Stimulated activated CD8-positive, alpha-beta memory T cell treated with anti-CD3 and anti-CD28 coated beads, Interleukin-4, amount 100 ng/mL, for 48 hours (primary cell): ENCODE results near the gene MTERF4.
A peak's percentile ranks its signal among the peaks of the same experiment; 100 is the strongest.

Experiments used
- DNase-seq: peaks from one replicate; pipeline ENCODE4 v3.0.0-alpha.2; 2020

MTERF4 gene

DNA sequence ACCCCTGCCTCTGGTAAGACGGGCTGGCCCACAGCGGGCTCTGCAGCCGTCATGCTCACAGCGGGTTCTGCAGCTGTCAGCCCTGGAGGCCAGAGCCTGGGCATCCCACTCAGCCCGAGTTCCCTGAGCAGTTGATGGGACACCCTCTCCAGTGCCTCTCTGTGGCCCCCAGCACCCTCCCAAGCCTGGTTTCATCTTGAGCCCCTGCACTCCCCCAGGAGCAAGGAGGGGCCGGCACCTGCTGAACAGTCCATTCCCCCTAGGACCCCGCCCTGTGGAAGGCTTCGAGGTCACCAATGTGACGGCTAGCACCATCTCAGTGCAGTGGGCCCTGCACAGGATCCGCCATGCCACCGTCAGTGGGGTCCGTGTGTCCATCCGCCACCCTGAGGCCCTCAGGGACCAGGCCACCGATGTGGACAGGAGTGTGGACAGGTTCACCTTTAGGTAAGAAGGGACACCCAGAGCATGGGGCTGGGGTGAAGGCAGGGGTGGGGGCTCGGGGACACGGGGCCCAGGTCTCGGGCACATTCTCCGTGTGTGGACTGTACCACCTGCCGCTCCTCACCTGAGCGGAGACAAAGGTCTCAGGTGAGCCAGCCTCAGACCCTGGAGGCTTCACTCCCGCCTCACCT, 34.5 kb downstream of the MTERF4 start:
- DNase-seq, result peak; percentile 17

DNA sequence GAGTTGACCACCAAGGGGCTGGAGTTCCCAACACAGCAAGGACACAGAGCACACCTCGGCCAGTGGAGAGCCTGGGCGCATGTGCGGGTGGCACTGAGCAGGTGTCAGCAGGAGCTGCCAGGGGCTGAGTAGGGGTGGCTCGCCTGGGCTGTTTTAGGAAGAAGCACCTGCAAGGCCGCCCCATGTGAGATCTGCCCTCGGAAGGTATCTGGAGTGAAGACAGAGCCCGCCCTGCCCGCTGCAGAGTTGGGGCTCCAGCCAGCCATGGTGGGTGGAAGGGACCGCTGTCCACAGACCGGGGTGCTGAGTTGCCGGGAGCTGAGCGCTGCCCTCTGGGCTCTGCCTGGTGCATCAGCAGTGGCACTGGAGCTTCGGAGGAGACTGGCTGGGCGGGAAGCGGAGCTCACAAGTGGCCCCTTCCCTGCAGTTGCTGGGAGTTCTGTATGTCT, 35.2 kb downstream of the MTERF4 start:
- DNase-seq, result no peak

DNA sequence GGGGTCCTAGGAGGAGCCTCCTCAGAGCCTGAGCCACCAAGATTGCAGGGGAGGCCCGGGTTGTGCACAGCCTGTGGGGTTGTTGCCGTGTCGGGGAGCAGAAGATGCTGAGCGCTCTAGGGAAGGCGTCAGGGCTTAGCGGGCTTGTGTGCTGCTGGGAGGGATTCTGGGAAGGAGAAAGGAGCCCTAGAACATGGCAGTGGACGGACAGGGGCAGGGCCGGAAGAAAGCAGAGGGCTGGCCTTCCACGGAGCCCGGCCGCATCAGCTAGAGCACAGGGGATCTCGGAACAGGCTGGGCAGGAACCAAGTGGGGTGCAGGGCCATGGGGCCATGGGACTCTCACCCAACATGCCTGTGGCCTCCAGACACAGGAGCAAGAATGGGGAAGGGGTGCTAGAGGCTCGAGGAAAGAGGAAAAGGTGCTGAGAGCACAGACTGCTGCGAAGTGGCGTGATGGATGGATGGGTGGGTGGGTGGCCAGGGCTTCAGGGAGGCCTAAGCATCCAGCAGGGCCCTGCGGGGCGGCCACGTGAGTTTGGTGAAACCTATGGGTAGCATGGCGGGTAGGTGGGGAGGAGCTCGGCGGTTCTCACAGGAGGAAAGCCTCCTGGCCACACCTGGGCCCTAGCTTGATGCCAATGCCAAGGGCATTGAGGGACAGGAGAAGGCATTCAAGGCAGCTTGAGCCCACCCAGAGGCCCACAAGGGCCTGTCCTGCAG, 35.8 kb downstream of the MTERF4 start:
- no peak for DNase-seq

DNA sequence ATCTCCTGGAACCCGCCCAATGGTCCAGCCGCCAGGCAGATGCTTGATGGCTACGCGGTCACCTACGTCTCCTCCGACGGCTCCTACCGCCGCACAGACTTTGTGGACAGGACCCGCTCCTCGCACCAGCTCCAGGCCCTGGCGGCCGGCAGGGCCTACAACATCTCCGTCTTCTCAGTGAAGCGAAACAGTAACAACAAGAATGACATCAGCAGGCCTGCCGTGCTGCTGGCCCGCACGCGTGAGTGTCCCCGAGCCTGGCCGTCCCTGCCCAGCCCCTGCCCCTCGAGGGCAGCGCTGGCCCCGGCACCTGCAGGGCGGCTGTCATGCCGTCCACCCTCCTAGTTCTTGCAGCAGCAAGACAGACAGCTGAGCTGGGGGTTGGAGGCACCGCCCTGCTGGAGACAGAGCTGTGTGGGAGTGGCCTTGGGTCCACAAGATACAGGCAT, 36.7 kb downstream of the MTERF4 start:
- no peak for DNase-seq

DNA sequence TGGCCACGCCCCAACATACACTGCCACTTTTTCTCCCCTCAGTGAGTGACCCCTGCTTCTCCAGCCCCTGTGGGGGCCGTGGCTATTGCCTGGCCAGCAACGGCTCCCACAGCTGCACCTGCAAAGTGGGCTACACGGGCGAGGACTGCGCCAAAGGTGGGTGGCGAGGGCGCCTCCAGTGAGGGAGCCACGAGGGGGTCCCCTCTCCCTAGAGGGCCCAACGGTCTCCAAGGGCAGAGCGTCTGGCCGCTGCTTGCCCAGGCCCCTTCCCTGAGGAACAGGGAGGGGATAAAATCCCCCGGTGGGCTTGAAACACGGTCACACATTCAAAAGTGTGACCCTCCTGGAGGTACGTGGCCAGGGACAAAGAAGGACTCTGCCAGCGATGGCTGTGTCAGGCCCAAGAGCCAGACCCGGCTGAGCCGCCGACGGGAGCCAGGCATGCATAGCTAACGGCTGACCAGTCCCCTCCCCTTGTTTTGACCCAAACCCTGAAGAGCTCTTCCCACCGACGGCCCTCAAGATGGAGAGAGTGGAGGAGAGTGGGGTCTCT, 37.2 kb downstream of the MTERF4 start:
- DNase-seq, result no peak

DNA sequence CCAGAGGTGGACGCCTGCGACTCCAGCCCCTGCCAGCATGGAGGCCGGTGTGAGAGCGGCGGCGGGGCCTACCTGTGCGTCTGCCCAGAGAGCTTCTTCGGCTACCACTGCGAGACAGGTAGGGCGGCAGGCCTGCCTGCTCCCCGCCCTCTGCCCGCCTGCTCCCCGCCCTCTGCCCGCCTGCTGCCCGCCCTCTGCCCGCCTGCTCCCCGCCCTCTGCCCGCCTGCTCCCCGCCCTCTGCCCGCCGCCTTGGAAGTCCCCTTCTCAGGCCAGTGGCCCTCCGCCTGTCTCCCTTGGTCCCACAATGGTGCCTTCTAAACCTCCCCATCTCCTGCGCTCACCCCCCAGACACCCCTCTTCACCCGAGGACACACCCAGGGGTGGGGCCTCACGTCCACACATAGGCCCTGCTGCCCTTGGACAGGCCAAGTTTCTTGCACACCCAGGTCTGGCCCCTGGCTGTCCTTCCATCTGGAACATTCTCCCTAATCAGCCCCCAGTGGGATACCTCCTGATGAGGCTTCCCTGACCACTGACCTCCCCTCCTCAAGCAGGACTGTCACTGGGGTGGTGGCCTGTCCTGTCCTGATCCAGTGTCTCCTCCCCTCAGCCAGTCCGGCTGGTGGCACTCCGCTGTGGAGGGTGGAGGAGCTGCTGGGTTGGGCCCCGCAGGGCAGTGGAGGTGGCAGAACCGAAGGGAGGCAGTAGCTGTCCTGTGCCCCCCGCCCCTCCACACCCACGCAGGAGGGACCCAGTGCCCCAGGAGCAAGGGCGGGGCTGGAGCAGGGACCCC, 37.9 kb downstream of the MTERF4 start:
- peak; percentile 66 for DNase-seq

DNA sequence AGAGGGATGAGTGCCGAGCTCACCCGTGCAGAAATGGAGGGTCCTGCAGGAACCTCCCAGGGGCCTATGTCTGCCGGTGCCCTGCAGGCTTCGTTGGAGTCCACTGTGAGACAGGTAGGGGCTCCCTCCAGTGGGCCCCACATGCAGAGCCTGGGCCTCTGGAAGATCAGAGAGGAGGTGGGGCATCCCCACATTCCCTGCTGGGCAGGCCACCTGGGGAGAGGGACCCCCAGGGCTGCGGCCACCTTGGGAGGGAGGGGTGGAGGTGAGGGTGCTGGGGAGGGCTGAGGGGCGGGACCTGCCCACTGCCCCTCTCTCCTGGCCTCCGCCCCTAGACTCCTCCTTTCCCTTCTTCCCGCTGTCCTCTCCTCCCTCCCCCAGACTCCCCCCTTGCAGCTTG, 38.5 kb downstream of the MTERF4 start:
- no peak for DNase-seq

DNA sequence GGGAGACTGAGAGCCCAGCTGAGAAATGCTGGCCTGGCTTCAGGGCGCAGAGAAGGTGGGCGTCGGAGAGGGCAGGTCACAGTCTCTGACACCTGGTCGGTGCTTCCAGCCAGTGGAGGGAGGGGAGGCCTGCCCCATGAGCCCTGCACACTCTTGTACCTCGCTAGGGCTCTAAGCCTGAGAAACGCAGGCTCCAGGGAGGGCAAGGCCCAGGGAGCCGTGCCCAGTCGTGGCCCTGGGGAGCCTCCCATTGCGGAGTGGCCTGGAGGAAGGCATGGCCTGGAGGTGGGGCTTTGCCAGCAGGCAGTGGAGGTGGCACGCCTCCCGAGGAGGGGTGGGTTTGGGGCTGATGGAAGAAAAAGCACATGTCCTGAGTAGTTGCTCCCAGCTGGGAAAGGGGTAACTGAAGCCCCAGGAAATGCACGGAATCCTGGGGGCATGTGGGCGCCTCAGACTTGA, 39.0 kb downstream of the MTERF4 start:
- DNase-seq, result no peak

DNA sequence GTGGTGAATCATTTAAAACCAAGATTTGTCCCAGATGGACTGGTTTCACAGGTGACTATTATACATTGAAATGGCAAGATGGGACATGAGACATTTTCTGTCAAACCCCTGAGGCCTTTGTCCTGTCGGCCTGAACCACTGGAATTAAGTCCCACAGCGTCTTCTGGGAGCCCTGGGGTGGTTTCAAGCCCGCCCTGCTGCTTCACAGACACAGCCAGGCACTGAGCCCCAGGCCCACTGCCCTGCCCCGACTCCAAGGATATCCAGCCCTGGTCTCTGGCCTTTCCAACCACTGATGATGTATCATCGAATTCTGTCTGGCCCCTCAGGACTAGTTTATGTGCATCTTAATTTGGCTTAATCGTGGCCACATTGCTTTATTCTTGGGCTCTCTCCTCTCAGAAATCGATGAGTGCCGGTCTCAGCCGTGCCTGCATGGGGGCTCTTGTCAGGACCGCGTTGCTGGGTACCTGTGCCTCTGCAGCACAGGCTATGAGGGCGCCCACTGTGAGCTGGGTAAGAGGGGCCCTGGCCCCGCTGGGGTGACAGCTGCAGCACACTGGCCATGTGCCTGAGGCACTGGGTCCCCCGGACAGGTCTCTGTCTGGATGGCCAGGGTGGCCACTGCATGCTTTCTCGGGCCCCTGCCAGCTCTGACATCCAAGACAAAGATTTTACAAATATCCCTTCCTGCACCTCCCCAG, 39.5 kb downstream of the MTERF4 start:
- no peak for DNase-seq

DNA sequence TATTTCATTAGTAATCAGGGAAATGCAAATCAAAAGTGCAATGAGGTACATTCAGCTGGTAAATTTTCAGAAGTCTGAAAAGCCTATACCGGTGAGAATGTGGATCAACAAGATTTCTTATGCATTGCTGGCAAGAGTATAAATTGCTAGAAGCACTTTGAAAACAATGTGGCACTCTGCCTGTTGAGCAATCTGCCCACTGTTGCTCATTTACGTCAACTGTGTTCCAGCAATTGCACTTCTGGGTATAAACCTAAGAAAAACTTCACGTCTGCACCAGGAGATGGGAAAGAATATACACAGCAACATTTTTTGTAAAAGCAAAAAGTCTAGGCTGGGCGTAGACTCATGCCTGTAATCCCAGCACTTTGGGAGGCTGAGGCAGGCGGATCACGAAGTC, 40.8 kb downstream of the MTERF4 start:
- no peak for DNase-seq

DNA sequence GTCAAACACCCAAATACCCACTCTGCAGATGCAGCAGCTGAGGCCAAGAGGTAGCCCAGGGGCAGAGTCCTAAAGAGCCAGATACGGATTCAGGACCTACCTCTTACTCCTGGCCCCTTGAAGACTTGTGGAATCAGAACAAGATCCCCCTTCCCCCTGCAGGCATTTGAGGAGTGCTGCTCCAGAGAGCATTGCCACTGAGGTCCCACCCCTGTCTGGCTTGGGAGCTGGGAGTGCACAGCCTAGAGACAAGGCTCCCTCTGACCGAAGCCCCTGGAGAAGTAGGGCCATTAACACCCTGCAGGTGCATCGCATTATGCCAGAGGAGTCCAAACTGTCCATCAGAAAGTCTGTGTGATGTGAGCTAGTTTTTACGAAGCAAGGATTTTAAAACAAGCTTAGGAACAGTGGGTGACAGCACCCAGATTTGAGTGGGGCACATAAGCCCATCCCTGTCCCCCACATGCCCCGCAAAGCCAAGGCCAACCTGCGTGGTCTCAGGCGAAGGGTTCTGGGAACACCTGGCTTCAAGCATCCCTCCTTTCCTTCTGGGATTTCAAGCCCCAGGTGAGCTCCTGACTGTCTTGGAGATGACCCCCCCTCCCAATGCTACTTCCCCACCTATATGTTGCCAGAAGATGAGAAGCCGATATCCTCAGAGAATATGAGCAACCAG, 48.4 kb downstream of the MTERF4 start:
- peak; percentile 16 for DNase-seq

DNA sequence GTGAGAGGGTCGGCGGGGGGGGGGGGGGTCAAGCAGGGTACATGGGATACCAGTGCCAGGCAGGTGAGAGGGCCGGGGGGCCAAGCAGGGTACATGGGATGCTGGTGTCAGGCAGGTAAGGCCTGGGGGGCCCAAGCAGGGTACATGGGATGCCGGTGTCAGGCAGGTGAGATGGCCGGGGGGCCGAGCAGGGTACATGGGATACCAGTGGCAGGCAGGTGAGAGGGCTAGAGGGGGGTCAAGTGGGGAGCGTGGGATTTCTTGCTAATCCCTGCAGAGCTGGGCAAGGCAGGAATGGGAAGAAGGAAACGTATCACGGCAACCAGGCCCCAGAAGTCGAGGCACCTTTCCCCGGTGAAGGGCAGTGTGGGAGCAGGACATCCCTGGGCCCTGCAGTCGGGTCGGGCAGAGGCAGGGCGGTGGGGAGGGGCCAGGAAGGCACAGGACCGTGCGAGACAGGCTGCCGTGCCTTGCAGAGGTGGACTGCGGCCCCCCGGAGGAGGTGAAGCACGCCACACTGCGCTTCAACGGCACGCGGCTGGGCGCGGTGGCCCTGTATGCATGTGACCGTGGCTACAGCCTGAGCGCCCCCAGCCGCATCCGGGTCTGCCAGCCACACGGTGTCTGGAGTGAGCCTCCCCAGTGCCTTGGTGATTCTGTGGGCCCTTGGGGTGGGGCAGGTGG, 49.3 kb downstream of the MTERF4 start:
- no peak for DNase-seq

DNA sequence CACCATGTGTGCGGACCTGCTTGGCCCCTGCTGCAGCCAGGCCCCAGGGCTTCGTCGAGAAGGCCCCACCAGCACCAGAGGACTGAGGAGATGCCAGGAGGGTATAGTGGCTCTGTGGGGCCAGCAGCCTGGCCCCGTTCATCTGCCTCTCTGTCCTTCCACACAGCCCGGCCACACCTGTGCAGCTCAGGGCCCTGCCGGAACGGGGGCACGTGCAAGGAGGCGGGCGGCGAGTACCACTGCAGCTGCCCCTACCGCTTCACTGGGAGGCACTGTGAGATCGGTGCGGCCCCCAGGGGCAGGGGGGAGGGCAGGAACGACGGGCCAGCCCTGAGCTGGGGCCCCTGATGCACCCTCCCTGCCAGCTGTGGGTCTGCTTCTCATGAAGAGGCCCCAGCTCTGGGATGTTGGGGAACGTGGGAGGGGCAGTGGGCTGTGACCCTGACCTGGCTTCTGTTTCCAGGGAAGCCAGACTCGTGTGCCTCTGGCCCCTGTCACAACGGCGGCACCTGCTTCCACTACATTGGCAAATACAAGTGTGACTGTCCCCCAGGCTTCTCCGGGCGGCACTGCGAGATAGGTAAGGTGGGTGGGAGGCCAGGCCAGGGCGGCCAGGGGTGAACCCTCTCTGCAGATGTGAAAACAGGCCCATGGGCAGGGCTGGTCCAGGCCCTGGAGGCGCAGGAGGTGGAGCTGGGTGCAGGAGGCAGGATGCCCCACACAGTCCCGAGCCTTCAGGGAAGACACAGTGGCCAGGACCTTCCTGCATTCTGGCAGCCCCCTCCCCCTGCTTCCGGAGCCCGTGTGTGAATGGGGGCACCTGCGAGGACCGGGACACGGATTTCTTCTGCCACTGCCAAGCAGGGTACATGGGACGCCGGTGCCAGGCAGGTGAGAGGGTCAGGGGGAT, 50.3 kb downstream of the MTERF4 start:
- DNase-seq, result no peak

DNA sequence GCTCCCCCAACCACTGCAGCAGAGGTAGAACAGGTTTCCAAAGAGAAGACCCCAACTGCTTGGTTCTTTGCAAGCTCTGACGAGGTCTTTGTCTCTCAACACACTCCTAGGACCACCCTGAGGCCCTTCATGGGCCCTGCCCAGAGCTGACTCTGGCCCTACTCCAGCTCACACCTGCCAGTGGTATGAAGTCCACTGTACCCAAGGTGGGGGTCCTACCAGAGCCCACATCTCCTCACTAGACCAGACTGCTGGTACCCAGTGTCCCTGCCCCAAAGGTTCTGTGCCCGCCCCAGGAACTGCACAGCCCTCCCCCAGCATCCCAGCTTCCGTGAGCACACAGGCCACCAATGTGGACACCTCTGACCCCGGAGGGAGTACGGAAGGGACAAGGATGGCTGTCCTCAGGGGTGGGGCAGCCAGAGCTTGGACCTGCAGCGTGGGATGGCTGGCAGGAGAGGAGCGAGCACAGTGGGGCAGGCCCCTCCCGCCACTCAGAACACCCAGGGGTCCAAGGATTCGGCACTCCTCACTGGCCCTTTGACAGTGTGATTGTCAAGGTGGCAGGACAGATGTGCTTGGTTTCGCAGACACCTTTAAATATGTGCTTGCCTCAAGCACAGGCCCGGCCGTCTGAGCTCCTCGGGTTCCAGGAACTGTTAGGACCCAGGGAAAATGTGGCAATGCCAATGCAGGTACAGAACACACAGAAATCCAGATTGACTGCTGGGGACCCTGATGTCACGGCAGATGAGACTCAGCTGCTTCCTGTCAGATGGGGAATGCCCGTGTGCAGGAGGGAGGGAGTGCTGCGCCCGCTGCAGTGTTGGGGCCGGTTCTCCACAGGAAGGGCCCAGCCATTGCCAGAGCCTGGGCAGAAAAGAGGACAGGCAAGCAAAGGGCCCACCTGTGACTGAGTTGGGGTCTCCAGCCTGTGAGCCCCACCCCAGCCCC, 51.2 kb downstream of the MTERF4 start:
- no peak for DNase-seq

DNA sequence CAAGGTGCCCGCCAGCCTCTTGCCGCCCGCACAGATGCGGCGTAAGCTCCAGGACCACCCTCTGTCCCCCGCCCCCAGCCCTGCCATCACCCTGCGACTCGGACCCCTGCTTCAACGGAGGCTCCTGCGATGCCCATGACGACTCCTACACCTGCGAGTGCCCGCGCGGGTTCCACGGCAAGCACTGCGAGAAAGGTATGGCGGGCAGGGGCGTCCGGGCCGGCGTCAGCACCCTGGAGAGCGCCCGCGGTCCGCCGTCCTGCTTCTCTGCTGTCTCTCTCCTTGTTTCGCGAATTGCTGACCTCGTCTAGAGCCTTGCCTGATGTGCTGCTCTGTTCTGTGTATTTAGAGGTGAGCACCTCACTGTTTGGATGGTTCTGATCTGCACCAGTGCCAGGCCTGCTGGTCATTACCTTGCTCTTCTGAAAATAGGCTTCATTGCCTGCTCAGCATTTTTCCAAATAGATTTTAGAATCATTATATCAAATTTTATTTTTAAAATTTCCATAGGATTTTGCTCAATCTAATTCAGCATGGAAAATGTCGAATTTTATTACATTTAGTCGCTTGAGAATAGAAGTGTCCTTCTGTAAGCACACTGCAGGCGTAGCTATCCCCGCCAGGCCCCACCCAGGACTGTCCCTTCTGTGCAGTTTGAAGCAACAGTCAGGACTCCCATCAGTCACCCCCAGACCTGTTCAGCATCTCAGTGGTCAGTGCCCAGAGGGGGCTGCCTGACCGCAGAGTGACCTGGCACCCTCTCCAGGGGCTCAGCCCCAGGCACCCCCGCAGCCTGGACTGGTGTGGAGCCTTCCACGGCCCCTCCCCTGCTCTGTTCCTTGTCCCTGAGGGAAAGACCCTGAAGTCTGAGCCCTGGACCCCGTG, 52.1 kb downstream of the MTERF4 start:
- DNase-seq, result no peak

DNA sequence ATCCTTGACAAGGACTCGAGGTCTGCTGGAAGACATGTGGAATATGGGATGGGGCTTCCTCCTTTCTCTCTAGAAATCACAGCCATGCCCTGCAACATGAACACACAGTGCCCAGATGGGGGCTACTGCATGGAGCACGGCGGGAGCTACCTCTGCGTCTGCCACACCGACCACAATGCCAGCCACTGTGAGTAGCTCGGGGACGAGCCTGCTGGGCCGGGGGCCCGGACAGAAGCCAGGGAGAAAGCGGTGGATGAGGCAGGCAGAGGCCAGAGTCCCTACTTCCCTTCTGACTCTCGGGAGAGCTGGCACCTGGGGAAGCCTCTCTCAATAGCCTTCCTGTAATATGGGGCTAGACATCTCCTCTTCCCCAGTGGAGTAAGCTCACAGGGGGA, 53.1 kb downstream of the MTERF4 start:
- no peak for DNase-seq

DNA sequence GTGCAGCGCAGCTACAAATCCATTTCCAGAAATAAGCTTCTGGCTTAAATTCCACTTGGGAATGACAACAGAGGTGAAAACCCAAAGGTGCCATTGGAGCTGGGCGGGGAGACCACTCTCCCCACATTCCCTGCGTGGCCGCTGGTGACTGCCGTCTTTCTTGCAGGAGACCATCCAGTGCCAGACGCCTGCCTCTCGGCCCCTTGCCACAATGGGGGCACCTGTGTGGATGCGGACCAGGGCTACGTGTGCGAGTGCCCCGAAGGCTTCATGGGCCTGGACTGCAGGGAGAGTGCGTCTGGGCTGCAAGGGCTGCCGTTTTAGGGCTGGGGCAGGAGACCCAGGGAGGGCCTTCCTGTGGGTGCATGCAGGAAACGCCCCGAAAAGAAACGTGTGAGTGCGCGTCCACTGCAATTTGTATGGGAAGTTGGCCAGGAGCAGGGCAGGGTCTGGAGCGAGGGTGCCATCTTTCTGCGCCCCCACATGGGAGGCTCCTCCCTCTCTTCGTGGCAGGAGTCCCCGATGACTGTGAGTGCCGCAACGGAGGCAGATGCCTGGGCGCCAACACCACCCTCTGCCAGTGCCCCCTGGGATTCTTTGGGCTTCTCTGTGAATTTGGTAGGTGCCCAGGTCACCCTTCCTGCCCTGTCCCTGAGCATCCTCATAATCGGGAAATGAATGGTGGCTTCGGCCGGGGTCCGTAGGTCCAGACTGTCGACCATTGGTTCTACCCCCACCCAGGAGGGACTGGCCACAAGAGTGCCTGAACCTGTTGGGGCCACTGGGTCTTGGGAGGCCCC, 53.7 kb downstream of the MTERF4 start:
- DNase-seq, result no peak
